CD1c-positive myeloid dendritic cell (primary cell): ENCODE data around the gene MIAT.
"Not testable (repeated sequence)": the region's sequence is repeated elsewhere in the genome, so short reads cannot be mapped to it uniquely, and the experiment has no call there.

Source experiments
- DNase-seq: peaks from one replicate; pipeline ENCODE4 v3.0.0-alpha.2; 2016; ENCODE audit errors: extremely low spot score

Gene MIAT

DNA sequence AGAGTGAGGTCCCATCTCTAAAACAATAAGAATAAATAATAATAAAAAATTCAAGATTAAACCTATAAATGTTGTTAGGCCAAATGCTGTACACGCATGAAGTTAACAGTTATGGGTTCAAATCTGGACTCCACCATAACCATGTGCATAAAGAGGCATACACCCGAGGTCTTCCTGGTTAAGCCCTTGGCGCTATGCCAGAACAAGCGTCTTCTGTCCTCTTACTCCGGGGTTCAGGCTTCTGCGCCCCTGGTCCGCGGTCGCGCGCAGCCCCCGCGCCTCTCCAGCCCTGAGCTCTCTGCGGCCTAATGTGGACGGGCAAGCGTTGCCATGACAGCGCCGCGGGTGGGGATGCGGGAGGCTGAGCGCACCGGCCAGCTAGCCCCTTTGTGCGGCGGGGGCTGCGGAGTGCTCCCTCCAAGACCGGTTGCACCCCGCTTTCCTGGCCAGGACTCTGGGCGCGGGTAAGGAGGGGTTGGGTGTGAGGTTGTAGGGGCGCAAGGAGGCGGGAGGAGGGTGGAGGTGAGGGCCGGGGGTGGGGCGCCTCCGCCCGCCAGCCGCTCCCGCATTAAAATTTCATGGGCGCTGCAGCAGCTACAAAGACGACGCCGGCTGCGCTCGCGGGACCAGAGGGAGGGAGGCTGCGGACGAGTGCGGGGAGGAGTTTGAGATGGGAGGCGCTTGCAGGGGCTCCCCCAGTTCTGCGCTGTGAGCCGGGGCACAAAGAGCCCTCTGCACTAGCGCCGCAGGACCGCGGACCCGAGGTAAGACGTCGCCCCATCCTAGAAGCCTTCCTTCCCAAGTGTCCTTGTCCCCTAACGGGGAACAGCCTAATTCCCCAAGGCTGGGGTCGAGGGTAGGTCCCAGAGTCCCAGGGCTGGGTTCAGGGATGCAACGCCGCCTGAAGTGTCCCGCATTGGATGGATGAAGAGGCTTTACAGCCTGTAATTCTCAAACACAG lies at the start of gene MIAT:
TSS of gene MIAT (plus strand) at position 698 of the 961 bp plus-strand sequence.
- DNase-seq, result peak; percentile 34

DNA sequence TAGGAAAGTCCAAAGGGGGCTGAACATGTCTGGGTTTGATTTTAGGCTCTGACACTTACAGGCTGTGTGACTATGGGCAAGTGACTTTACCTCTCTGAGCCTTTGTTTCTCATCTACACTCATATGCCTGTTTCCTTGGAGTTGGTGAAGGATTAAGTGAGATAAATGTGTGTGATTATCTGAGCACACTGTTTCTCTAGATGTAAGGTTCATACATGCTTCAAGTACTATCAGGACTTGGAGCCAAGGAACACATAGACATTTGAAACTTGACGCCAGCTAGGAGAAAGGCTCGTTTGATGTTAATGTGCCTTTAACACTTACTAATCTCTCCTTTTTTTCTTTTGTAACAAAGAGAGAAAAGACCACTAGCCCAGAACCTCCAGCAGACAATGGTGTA lies 49.3 kb upstream of the MIAT start:
- DNase-seq, result no peak

DNA sequence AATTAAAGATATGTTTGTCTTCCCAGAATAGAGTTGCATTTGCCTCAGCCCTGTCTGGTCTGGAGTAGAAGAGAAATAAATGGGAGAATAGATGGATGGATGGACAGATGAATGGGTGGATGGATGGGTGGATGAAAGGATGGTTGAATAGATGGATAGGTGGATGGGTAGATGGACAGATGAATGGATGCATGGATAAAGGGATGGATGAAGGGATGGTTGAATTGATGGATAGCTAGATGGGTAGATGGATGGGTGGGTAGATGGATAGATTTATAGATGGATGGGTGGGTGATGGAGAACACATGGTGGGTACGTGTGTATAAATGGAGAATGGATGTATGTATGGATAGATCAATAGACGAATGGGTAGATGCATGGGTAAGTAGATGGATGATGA lies 48.1 kb upstream of the MIAT start:
- no peak for DNase-seq

DNA sequence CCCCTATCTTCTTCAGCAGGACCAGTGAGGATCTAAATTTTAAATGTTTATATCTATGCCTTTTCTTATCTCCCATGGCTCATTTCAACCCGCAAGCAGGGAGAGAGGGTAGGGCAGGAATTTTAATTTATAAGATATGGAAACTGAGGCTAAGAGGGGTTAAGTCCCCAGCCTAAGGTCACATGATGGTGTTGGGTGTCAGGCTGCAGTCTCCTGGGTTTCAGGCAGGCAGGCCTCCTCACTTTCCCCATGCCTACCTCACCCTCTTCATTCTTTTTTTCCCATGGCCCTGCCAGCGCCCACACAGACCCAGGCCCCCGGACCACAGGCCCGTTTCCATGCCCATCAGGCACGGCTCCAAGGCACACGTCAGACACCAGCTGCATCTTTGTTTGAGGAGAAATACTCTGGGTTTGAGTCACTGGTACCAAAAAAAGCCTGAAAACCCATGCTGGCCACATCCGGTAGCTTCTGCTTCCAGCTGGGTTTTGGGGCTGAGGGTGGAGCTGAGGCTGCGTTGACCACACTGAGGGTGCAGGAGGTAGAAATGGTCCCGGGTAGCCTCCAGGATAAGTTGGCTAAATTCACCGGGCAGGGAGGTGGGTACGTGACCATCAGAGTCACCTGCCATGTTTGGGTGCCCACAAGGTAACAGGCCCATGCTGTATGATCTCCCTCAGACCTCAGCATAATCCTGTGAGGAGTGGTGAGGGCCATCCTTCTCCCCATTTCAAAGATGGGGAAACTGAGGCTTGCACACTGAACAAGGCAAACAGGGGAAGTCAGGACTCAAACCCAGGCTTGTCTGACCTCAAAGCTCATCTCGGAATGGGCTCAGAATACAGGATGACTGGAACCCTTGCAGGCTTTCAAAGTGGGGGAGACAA lies 47.1 kb upstream of the MIAT start:
- peak; percentile 36 for DNase-seq

DNA sequence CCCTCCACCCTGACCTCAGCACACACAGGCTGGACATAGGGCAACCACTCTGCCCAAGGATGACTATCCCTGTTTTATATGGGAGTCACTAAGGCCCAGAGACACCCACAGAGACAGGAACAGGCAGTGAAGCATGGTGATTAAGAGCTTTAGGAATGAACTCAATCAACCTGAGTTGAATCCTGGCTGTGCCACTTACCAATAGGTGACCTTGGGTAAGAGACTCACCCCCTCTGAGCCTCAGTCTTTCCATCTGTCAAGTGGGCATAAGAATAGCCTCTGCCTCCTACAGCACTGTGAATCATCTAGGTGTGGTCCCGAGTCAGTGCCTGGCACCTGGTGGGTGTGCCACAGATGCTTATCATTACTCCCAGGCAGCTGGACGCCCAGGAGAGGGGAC lies 46.4 kb upstream of the MIAT start:
- DNase-seq, result no peak

DNA sequence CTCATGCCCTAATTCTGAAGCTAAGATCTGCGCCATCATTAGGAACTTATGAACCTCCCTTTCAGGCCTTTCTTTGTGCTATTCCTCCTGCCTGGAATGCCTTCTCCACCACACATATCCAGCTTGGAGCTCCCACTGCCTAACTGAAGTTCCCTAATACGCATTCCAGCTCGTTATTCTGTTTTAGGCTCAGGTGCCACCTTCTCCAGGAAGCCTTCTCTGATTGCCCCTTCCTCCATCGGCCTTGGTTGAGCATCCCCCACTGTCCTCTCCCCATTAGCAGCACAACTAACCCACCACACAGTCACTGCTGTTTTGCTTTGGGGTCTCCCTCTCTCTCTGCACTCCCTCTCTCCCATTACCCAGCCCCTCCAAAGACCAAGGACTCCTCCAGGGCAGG lies 44.7 kb upstream of the MIAT start:
- DNase-seq, result no peak

DNA sequence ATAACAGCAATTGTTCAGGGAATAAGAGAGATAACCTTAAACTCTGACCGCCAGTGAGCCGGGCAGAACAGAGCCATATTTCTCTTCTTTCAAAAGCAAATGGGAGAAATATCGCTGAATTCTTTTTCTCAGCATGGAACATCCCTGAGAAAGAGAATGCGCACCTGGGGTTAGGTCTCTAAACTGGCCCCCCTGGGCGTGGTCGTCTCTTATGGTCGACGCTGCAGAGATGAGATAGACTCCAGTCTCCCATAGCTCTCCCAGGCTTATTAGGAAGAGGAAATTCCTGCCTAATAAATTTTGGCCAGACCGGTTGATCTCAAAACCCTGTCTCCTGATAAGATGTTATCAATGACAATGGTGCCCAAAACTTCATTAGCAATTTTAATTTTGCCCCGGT lies 43.6 kb upstream of the MIAT start:
- DNase-seq, result not testable (repeated sequence)

DNA sequence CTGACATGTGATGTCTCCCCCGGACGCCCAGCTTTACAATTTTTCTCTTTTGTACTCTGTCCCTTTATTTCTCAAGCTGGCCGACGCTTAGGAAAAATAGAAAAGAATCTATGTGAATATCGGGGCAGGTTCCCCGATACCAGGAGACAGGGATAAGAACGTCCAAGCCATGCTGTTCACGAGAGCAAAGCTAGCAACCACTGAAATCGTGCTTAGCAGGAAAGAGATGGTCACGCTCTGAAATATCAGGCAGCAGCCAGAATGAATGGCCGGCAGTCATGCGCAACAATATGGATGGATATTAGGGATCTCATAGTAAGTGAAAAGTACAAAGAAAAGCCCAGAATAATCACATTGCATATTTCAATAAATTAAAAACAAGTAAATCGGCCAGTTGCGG lies 43.1 kb upstream of the MIAT start:
- DNase-seq, result no peak

DNA sequence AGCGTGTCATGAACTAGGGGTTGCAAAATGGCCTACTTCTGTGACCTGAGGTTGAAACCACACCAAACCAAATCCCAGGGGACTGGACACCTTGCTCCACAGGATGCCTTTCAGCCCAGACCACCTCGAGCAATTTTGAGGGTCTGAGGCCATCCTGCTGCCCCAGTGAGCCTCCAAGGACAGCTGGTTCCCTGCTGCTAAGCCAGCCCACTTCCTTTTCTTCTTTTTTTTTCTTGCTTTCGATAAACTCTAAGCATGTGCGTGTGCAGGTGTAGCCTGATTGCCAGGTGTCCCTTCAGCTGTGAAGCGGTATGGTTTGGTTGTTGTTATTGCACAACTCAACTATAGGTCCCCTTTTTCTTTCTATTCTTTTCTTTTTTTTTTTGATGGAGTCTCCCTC lies 42.2 kb upstream of the MIAT start:
- DNase-seq, result no peak

DNA sequence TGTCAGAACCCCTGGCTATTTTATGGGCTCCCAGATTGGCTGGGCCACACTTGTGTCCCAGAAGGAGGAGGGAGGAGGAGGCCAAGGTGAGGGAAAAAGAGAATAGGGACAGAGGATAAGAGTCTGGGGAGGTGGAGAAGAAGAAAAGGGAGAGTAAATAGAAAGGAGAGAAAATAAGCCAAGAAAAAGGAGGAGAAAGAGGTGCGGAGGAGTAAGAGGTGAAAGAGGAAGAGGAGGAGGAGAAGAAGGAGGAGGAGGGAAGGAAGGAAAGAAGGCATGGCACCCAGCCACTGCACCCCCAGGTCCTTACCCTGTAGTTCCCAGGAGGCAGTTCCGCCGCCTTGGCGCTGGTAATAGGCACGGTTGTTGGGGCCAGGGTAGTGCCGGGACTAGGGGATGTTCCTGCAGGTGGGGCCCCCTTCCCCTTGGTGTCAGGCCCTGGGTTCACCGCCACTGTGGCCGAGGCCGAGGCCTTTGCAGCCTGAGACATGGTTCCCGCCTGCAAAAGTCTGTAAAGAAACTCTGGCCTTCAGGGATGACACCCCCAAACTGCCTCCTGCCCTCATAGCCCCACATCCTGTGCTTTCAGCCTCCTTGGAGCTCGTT lies 41.5 kb upstream of the MIAT start:
- no peak for DNase-seq

DNA sequence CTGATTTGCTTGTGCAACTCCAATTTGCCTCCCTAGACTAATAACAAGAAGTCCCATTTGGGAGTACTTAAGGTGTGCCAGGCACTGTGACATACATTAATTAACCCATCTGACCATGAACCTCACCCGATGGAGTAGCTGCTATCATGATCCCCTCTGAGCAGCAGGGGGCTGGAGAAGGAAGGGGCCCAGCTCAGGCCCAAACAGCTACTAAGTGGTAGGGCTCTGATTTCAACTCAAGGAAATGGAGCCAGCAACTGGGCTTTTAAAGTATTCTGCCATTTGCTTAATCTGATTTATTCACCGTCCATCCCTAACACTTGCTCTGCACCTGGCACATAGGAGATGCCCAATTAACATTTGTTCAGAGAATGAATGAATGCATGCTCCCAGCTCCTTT lies 40.7 kb upstream of the MIAT start:
- DNase-seq, result no peak

DNA sequence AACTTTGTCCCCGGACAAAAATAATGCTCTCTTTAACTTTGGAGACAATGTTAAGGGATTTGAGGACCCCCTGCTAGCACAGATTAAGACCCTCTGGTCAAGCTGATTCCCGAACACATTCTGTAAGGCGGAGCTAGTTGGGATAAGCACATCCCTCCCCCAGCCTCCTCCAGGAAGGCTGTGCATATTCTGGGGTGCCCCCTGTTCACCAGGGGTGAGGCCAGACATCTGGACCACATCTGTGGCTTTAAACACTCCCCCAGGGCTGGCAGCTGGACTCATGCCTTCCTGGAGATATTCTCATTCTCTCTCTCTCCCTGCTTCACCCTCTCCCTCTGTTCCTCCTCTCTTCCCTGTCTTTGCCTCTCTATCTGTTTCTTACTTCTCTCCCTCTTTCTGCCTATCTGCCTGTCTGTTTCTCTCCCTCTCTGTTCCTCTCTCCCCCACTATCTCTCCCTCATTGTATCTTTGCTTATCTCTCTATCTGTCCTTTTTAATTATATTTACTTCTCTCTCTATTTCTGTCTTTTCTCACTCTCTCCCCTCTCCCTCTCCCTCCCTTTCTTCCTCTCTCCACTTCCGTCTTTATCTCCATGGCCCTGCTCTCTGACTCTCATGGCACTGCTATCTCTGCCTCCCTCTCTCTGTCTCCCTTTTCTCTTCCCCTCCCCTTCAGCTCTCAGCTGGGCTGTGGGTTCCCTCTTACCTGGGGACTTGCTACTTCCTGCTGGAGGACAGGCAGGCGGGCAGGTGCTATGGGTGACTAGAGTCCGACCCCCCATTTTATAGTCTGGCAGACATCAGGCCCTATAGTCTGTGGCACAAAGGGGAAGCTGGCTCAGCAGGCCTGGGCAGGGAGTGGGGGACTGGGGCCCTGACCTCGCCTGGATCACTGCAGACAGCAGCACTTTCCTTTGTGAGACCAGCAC lies 39.9 kb upstream of the MIAT start, which contains the start of gene CRYBB1:
TSS of gene CRYBB1 (minus strand) at position 757 of the 929 bp plus-strand sequence. CDS start 1,708 bp downstream, outside the sequence.
- peak; percentile 9 for DNase-seq

DNA sequence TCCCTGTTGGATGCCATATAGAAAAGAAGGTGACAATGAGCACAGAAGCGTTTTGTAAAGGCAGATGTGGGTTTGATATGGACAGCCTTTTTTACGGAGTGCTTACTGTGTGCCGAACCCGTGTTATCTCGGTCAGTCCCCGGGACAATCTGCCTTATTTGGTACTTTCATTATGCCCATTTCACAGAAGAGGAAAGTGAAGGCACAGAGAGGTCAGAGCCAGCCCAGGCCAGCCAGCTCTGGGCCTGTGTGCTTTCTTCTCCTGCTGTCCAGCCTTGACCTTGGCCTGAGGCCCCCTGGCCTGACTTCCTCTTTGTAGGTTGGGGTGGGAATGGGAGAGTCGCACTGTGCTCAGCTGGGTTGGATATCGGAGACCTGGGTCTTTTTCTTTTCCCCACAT lies 38.9 kb upstream of the MIAT start:
- DNase-seq, result no peak

DNA sequence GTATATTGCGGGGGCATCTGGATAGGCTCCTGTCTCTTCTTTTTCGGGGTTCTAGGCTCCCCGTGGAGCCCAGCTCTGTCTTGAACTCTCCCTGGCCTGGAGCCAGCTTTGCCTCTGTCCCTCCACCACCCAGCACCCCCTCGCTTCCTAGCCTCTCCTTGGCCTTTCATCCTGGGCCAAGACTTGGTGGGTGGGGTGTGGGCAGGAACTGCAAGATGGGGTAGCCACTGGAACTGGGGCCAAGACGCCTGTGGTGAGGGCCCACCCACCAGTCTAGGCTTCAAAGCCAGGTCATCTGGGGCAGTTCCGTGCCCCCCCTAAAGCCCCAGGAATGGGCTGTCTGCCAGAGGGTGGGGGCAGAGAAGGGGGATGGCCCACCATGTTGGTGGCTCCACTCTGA lies 37.9 kb upstream of the MIAT start:
- DNase-seq, result no peak

DNA sequence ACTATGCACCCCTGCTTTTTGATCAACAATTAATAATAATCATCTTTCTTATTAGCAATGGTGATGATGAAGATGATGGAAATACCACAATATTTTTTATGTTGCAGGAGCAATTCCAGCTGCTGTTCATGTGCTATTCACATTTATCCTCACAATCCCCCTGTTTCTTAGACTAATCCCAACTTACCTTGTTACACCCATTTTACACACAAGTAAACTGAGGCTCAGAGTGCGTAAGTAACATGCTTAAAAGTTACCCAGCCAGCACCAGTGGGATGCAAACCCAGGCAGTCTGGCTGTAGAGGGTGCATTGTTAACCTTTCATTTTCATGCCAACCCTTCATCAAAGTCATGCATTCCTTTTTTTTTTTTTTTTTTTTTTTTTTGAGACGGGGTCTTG lies 37.2 kb upstream of the MIAT start:
- no peak for DNase-seq

DNA sequence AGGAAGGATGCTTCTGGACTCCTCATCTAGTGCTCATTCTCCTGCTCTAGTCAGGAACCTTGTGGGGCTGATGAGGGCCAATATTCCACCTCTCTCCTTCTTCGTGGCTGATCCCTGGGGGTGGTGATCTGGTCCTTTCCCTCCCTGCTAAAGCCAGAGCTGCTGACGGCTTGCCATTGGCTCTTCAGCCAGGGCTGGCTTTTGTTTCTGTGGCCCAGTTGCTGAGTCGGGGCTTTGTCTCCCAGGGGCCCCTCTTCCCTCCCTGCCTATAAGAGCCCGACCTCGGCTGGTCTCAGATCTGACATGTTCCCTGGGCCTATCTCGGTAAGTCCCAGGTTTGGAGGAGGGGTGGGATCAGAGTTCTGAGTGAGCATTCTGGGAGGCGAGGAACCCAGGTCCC lies 35.7 kb upstream of the MIAT start, which contains the start of gene CRYBA4:
TSS of gene CRYBA4 (plus strand) at position 301 of the 400 bp plus-strand sequence. CDS start 634 bp downstream, outside the sequence.
- no peak for DNase-seq

DNA sequence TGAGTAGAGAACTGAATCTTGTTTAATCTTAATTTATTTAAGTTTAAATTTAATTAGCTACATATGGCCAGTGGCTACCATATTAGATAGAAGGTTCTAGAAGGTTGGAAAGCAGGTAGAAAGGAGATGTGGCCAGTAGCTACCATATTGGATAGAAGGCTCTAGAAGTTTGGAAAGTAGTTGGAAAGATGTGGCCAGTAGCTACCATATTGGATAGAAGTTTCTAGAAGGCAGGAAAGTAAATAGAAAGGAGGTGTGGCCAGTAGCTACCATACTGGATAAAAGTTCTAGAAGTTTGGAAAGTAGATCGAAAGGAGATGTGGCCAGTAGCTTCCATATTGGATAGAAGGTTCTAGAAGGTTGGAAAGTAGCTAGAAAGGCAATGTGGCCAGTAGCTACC lies 33.4 kb upstream of the MIAT start:
- DNase-seq, result no peak

DNA sequence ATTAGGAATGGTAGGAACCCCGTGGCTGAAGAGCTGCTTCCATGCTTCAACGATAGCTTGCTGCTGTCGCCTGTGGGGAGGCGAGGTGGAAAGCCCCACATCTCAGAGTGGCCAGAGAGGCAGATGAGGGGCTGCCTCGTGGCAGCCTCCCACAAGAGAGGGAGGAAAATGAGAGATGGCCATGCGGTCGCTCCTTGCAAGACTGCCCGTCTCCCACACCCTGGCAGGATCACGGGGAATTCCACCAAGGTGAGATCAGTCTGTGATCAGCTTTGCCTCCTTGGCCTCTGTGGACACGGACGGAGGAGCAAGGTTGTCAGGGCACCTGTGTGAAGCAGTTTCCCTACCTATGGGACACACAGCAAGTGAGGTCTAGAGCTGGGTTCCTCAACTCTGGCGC lies 32.6 kb upstream of the MIAT start:
- DNase-seq, result no peak

DNA sequence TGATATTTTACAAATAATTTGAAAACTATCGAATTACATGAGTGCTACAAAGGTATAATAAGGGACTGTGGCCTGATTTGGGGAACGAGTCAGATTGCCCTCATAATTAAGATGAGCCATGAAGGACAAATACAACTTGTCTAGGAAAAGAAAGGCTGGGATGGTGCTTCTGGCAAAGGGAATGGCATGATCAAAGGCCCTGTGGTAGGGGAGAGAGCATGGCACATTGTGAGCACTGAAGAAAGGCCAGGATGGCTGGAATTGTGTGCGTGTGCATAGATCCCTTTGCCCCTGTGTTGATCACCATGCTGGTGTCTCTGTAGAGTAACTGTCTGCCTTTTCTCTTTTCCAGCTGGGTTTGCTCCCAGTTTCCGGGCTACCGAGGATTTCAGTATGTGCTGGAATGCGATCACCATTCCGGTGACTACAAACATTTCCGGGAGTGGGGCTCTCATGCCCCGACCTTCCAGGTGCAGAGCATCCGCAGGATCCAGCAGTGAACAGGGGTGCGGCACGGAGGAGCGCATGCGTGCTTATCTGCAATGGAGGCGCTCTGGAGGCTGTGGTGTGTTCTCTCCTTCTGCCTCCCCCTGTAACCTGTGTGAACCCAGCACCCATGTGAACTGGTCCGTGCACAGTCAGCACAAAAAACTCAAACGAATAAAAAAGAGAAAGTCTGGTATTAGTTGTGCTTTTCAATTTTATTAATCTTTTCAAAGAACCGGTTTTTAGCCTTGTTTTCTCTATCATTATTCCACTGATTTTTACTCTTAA lies 27.2 kb upstream of the MIAT start:
- no peak for DNase-seq

DNA sequence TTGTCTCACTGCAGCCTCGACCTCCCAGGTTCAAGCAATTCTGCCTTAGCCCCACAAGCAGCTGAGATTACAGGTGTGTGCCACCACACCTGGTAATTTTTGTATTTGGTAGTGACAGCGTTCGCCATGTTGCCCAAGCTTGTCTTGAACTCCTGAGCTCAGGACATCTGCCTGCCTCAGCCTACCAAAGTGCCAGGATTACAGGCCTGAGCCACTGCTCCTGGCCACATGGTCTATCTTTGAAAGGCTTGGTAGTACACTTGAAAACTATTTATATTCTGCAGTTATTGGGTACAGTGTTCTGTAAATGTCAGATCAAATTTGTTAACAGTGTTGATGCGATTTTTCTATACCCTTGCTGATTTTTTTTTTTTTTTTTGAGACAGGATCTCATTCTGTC lies 26.1 kb upstream of the MIAT start:
- no peak for DNase-seq
